ENCODE data around the gene KIF3C.
"Not testable (repeated sequence)": the region's sequence is repeated elsewhere in the genome, so short reads cannot be mapped to it uniquely, and the experiment has no call there.

The KIF3C gene

GRCh38 chr2:26008095-26008494 lies 25.8 kb upstream of the KIF3C start:
- TF ChIP-seq CTCF (IDR thresholded peaks at IDR 0.05; ENCODE audit: extremely low read depth, missing control alignments) = no peak
- no peak for DNase-seq (ENCODE audit: low spot score)

DNA sequence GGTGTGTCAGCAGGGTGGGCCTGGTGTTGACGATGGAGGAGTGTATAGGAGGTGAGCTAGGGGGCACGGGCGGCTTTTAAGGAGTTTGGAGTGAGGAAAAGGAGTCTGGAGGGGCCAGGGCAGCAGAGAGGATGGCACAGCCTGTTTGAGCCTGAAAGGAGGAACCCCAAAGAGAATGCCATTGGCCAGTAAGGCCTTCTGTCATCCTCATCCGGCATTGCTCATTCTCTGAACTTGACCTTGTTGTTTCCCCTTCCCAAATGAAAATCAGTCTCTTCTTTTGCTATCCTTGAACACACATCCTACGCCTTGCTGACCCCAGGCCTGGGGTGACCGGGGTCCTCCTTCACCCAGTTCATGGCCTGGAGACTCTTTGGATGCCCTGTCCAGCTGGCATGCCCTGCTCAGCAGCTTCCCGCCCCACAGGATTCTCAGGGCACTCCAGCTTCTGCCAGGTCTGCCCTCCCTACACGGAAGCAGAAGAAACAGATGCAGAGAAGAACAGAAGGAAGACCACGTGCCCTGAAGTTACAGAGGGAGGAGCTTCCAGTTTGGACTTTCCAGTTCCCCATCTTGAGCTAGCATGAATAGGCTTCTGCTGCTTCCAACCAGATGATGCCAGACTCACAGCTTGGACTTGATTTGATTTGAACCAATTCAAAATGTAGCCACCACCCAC lies 20.5 kb upstream of the KIF3C start:
- DNase-seq (ENCODE audit: low spot score) = no peak
- no peak for TF ChIP-seq CTCF (IDR thresholded peaks at IDR 0.05; ENCODE audit: extremely low read depth, missing control alignments)

GRCh38 chr2:26001743-26002351 lies 19.6 kb upstream of the KIF3C start:
- no peak for DNase-seq (ENCODE audit: low spot score)
- TF ChIP-seq CTCF (IDR thresholded peaks at IDR 0.05; ENCODE audit: extremely low read depth, missing control alignments) = no peak

GRCh38 chr2:26000561-26001082 lies 18.3 kb upstream of the KIF3C start:
- TF ChIP-seq CTCF (IDR thresholded peaks at IDR 0.05; ENCODE audit: extremely low read depth, missing control alignments) = no peak
- DNase-seq (ENCODE audit: low spot score) = no peak

GRCh38 chr2:25999406-25999805 lies 17.1 kb upstream of the KIF3C start:
- not testable (repeated sequence) for DNase-seq (ENCODE audit: low spot score)

- not testable (repeated sequence) for DNase-seq (ENCODE audit: low spot score)
Measured at GRCh38 chr2:25998816-25999383, 16.6 kb upstream of the KIF3C start.

DNA sequence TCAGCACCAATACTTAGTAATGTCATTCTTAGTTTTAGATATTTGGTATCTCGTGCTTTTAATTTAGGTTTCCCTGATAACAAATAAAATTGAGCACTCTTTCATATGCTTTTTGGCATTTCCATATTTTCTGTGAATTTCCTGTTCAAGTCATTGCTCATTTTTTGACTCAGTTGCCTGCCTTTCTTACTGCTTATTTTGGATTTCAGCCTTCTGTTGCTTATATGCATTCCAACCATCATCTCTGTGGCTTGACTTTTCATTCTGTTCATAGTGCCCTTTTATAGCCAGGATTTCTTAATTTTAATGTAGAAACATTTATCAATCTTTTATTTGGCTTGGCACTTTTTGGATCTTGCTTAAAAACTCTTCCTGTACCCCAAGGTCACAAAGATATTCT lies 14.5 kb upstream of the KIF3C start:
- no peak for DNase-seq (ENCODE audit: low spot score)
- TF ChIP-seq CTCF (IDR thresholded peaks at IDR 0.05; ENCODE audit: extremely low read depth, missing control alignments) = no peak

DNA sequence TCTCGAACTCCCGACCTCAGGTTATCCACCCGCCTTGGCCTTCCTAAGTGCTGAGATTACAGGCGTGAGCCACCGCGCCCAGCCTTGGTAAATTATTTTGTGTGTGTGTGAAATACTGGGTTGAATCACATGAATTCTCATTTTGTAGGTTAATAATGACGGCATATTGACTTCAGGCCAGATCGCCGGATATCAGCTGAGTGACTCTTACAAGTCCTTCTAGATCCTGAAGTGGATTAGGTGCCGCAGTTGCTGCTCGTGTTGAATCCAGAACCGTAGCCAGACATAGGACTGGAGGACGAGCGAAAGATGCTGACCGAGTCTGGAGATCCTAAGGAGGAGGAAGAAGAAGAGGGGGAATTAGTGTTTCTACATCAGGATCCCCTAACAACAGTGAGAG lies 12.2 kb upstream of the KIF3C start:
- TF ChIP-seq CTCF (IDR thresholded peaks at IDR 0.05; ENCODE audit: extremely low read depth, missing control alignments) = no peak

More for the DNA sequence above, 12.2 kb upstream of the KIF3C start:
- DNase-seq (ENCODE audit: low spot score) = no peak

Data from GM20000 (cell line).